Transverse colon (tissue), 3 donors: ENCODE results near the gene TNNC1.

Experiments
- CTCF ChIP-seq, 5 experiments: fragments of 200-600 bp in 3 of 5; fragments of 450-650 bp in 2 of 5; sonication (generic) in 3 of 5; IDR thresholded peaks; 1 replicate in 2 of 5; 2 replicates in 3 of 5; pipeline ENCODE4 v1.5.1; 2016 to 2017; ENCODE audit warnings: antibody characterized with exemption in 5 of 5, inconsistent platforms in 3 of 5, mild to moderate bottlenecking in 2 of 5, moderate library complexity in 1 of 5
- EP300 ChIP-seq: sonication (generic); formaldehyde crosslinking; IDR thresholded peaks from one replicate; pipeline ENCODE4 v1.6.1; 2017; ENCODE audit warnings: antibody characterized with exemption, low read depth

GRCh38 chr3:52494886-52495495 is 41.1 kb upstream of the TNNC1 start, which contains the start of gene STAB1:
- no peak for TF ChIP-seq EP300
- no peak for TF ChIP-seq CTCF (IDR thresholded peaks at IDR 0.05)
